ENCODE results near the gene MXRA7.
A peak's percentile ranks its signal among the peaks of the same experiment; 100 is the strongest.

Gene MXRA7

GRCh38 chr17:76677406-76677805 is 33.4 kb downstream of the MXRA7 start:
- DNase-seq (ENCODE audit: low spot score) = no peak

- no peak for DNase-seq (ENCODE audit: low spot score)
Observed at GRCh38 chr17:76676629-76677028, 34.1 kb downstream of the MXRA7 start.

- no peak for DNase-seq (ENCODE audit: low spot score)
Observed at GRCh38 chr17:76675648-76676047, 35.1 kb downstream of the MXRA7 start.

GRCh38 chr17:76674600-76674999 is 36.2 kb downstream of the MXRA7 start:
- no peak for DNase-seq (ENCODE audit: low spot score)

GRCh38 chr17:76673729-76674128 is 37.0 kb downstream of the MXRA7 start:
- DNase-seq (ENCODE audit: low spot score) = no peak

GRCh38 chr17:76672892-76673291 is 37.9 kb downstream of the MXRA7 start:
- DNase-seq (ENCODE audit: low spot score) = no peak

- DNase-seq (ENCODE audit: low spot score) = peak; percentile 3
Observed at GRCh38 chr17:76672270-76672851, 38.4 kb downstream of the MXRA7 start.

GRCh38 chr17:76671912-76672262 is 38.9 kb downstream of the MXRA7 start:
- no peak for DNase-seq (ENCODE audit: low spot score)

- peak; percentile 99 for DNase-seq (ENCODE audit: low spot score)
Observed at GRCh38 chr17:76671123-76671911, 39.4 kb downstream of the MXRA7 start.

- DNase-seq (ENCODE audit: low spot score) = no peak
Observed at GRCh38 chr17:76670718-76671122, 40.0 kb downstream of the MXRA7 start.

GRCh38 chr17:76670020-76670717 is 40.6 kb downstream of the MXRA7 start:
- no peak for DNase-seq (ENCODE audit: low spot score)

- no peak for DNase-seq (ENCODE audit: low spot score)
Observed at GRCh38 chr17:76667786-76668453, 42.8 kb downstream of the MXRA7 start.

- DNase-seq (ENCODE audit: low spot score) = no peak
Observed at GRCh38 chr17:76667491-76667755, 43.3 kb downstream of the MXRA7 start.

- no peak for DNase-seq (ENCODE audit: low spot score)
Observed at GRCh38 chr17:76660656-76661042, 50.1 kb downstream of the MXRA7 start.

GRCh38 chr17:76659928-76660655 is 50.7 kb downstream of the MXRA7 start:
- DNase-seq (ENCODE audit: low spot score) = peak; percentile 69

GRCh38 chr17:76658242-76658662 is 52.5 kb downstream of the MXRA7 start:
- no peak for DNase-seq (ENCODE audit: low spot score)

GRCh38 chr17:76657505-76658241 is 53.1 kb downstream of the MXRA7 start:
- DNase-seq (ENCODE audit: low spot score) = no peak

GRCh38 chr17:76654408-76654807 is 56.4 kb downstream of the MXRA7 start:
- DNase-seq (ENCODE audit: low spot score) = no peak

GRCh38 chr17:76650504-76650903 is 60.3 kb downstream of the MXRA7 start:
- DNase-seq (ENCODE audit: low spot score) = no peak

GRCh38 chr17:76646712-76647111 is 64.1 kb downstream of the MXRA7 start:
- DNase-seq (ENCODE audit: low spot score) = no peak

- no peak for DNase-seq (ENCODE audit: low spot score)
Observed at GRCh38 chr17:76645481-76645880, 65.3 kb downstream of the MXRA7 start.

- no peak for DNase-seq (ENCODE audit: low spot score)
Observed at GRCh38 chr17:76644995-76645394, 65.8 kb downstream of the MXRA7 start.

Data from LoVo (cell line).